Ascending aorta (tissue), 2 donors: ENCODE results near the gene ENDOV. TPM values are rescaled to one million over a fixed set of nuclear protein-coding genes. Genes with fewer than 3 reads are reported as not detected.

Source experiments
- DNase-seq, 2 donors: peaks; one replicate each; pipeline ENCODE4 v3.0.0-alpha.2; 2019; ENCODE audit warnings: low spot score in 2 of 2
- H3K27ac ChIP-seq, 2 donors: fragments of 200-600 bp; sonication (generic); one replicate each; pipeline ENCODE4 v1.5.1; 2016 to 2017; ENCODE audit warnings: mild to moderate bottlenecking in 1 of 2
- H3K27me3 ChIP-seq: fragments of 200-600 bp; sonication (generic); one replicate; pipeline ENCODE4 v1.5.1; 2017
- H3K36me3 ChIP-seq, 2 donors: fragments of 200-600 bp; sonication (generic); one replicate each; pipeline ENCODE4 v1.5.1; 2016
- H3K4me1 ChIP-seq, 2 donors: fragments of 200-600 bp; sonication (generic); one replicate each; pipeline ENCODE4 v1.5.1; 2016 to 2017; ENCODE audit warnings: mild to moderate bottlenecking in 1 of 2
- H3K4me3 ChIP-seq, 2 donors: fragments of 200-600 bp; sonication (generic); one replicate each; pipeline ENCODE4 v1.5.1; 2016 to 2017; ENCODE audit warnings: mild to moderate bottlenecking in 1 of 2
- H3K9me3 ChIP-seq, 2 donors: fragments of 200-600 bp; sonication (generic); one replicate each; pipeline ENCODE4 v1.5.1; 2016
- CTCF ChIP-seq, 3 experiments: fragments of 200-600 bp in 2 of 3; fragments of 450-650 bp in 1 of 3; sonication (generic) in 2 of 3; IDR thresholded peaks; one replicate each; pipeline ENCODE4 v1.5.1; 2016 to 2019; ENCODE audit warnings: antibody characterized with exemption in 3 of 3, mild to moderate bottlenecking in 1 of 3, moderate library complexity in 1 of 3
- intact Hi-C: fragments of 100-400 bp; cut with DNase I; formaldehyde crosslinking; loops from one replicate; pipeline ENCODE4 v1.15.1; 2023
- total RNA-seq: library from RNA; depleted of rRNA; stranded (reverse); fragments of >200 nt; gene quantifications from one replicate; pipeline ENCODE4 v1.1.0, GENCODE V29; 2016

The ENDOV gene
- total RNA-seq, 1 donor from 2014 or later = 18.0 TPM

- Histone ChIP-seq H3K27ac (no peak overlapping the region), H3K9me3 (no peaks in the 10 kb centered on the region), H3K4me1 (peaks cover 14 to 16% of the 10 kb centered on the region in 2 donors), H3K4me3 (no peak overlapping the region), H3K27me3 (peaks cover 26% of the 10 kb centered on the region), H3K36me3 (no peaks in the 10 kb centered on the region)
- intact Hi-C loops = no loop called here
- no peak for DNase-seq
- no peak for TF ChIP-seq CTCF (IDR thresholded peaks at IDR 0.05)
These were observed 67.0 kb downstream of the ENDOV start for GRCh38 chr17:80482058-80482318.

GRCh38 chr17:80482555-80483308, 67.8 kb downstream of the ENDOV start:
- no peak for TF ChIP-seq CTCF (IDR thresholded peaks at IDR 0.05)
- peaks cover 18% of the 10 kb centered on the region for H3K27me3 ChIP-seq
- no peak for DNase-seq
- intact Hi-C loops = no loop called here
- no peaks in the 10 kb centered on the region for H3K36me3 ChIP-seq
- peaks cover 7 to 8% of the 10 kb centered on the region in 2 donors for H3K4me1 ChIP-seq
- no peak overlapping the region for H3K4me3 ChIP-seq
- H3K27ac ChIP-seq = no peak overlapping the region
- no peaks in the 10 kb centered on the region for H3K9me3 ChIP-seq

GRCh38 chr17:80485846-80486245, 70.9 kb downstream of the ENDOV start:
- Histone ChIP-seq H3K27ac (no peak overlapping the region), H3K4me3 (no peak overlapping the region), H3K27me3 (peaks cover 5% of the 10 kb centered on the region), H3K36me3 (no peaks in the 10 kb centered on the region), H3K9me3 (no peaks in the 10 kb centered on the region), H3K4me1 (no peaks in the 10 kb centered on the region)
- intact Hi-C loops = no loop called here
- DNase-seq = no peak
- no peak for TF ChIP-seq CTCF (IDR thresholded peaks at IDR 0.05)

- H3K27me3 ChIP-seq = no peaks in the 10 kb centered on the region
- intact Hi-C loops = no loop called here
- no peaks in the 10 kb centered on the region for H3K4me1 ChIP-seq
These were observed 71.7 kb downstream of the ENDOV start for GRCh38 chr17:80486692-80487091.

GRCh38 chr17:80487511-80487910, 72.5 kb downstream of the ENDOV start:
- no peak for DNase-seq
- Histone ChIP-seq H3K4me3 (no peak overlapping the region), H3K27me3 (no peaks in the 10 kb centered on the region), H3K9me3 (no peaks in the 10 kb centered on the region), H3K4me1 (no peaks in the 10 kb centered on the region), H3K27ac (no peak overlapping the region), H3K36me3 (no peaks in the 10 kb centered on the region)
- no peak for TF ChIP-seq CTCF (IDR thresholded peaks at IDR 0.05)
- intact Hi-C loops = no loop called here

More at GRCh38 chr17:80486692-80487091, 71.7 kb downstream of the ENDOV start:
- no peak for DNase-seq
- TF ChIP-seq CTCF (IDR thresholded peaks at IDR 0.05) = no peak
- Histone ChIP-seq H3K4me3 (no peak overlapping the region), H3K36me3 (no peaks in the 10 kb centered on the region), H3K27ac (no peak overlapping the region), H3K9me3 (no peaks in the 10 kb centered on the region)

Other genes starting within 250 kb of the ENDOV start
- gene CARD14, start 245.1 kb upstream of the ENDOV start, total RNA-seq = 1.1 TPM
- gene SGSH, start 194.8 kb upstream of the ENDOV start, total RNA-seq = 50.9 TPM
- gene SLC26A11, start 194.7 kb upstream of the ENDOV start, total RNA-seq = 25.8 TPM
- 155 TPM for gene RNF213, start 154.3 kb upstream of the ENDOV start, total RNA-seq
- not detected for gene NPTX1, start 61.4 kb downstream of the ENDOV start, total RNA-seq
- 36.1 TPM for gene RPTOR, start 129.7 kb downstream of the ENDOV start, total RNA-seq